ENCODE data around the gene PDGFC.

Gene PDGFC

DNA sequence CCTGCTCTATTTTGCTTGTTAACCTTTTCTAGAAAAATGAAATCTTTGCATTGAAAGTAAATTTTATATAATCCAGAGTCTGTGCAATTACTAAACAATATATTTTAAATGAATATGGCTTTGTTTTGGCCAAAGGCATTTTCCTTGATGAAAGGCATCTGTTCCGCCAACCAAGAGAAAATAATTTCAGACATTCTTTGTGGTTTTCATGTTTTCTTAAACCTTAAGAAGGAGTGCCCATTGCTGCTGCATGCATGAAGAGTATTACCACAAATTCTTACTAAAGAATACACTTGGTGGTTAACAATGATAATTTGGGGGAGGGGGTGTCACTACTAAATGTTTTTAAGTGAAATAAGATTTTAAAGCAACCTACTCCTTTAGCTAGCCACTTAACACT is 2.7 kb upstream of the PDGFC start:
- DNase-seq (ENCODE audit: low read depth in 2 of 2) = no peak

GRCh38 chr4:156972379-156973015 is 898 bp upstream of the PDGFC start:
- no peak for DNase-seq (ENCODE audit: low read depth in 2 of 2)

DNA sequence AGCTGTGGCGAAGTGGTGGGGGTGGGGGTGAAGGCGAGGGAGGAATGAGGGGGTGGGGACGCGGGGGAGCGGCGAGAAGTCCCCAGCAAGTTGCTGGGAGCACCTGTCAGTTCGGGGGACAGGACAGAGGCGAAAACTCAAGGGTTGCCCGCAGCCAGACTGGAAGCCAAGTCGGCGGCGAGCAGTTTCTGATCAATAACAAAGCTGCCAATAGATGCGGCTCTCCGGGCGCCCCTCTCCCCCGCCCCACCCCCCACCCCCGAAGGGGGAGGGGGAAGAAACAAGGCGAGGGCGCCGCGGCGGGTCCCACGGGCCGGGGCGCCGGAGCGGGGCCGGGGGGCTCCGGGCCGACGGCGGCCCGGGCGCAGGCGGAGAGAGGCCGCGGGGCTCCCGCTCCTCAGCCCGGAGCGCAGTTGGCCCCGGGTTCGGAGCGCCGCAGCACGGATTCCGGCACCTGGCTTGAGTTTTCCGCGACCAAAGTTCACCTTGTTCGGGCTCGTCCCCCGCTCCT is 379 bp downstream of the PDGFC start:
- no peak for DNase-seq (ENCODE audit: low read depth in 2 of 2)

DNA sequence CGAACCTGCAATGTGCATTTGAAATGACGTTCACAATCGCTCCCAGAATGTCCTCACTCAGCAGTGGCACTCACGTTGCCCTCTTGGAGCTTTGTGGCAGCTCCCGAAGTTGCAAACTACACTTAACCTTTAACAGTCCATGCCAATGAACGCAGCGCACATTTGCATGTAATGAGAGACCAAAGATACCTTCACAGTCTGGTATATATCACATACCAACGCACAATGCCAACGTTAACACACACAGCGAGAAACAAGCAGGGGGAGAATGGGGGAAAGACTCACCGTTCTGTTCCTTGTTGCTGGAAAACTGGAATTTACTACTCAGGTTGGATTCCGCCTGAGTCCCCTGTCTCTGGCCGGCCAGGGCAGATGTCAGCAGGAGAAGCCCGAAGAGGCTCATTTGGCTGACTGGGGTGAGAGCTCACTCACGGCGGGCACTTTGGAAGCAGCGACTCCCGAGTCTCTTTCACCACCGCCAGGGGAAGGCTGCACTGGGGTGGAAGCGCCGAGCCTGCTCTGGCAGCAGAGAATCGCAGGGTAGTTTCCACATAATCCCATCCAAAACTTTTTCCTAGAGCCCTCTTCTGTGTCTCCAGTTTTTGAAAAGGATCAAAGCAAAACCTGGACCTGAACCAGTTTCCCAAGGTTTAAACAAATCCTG is 966 bp downstream of the PDGFC start:
- DNase-seq (ENCODE audit: low read depth in 2 of 2) = no peak

- DNase-seq (ENCODE audit: low read depth in 2 of 2) = no peak
These were observed 1.7 kb downstream of the PDGFC start for GRCh38 chr4:156969911-156970310.

- no peak for DNase-seq (ENCODE audit: low read depth in 2 of 2)
These were observed 2.5 kb downstream of the PDGFC start for GRCh38 chr4:156969101-156969500.

DNA sequence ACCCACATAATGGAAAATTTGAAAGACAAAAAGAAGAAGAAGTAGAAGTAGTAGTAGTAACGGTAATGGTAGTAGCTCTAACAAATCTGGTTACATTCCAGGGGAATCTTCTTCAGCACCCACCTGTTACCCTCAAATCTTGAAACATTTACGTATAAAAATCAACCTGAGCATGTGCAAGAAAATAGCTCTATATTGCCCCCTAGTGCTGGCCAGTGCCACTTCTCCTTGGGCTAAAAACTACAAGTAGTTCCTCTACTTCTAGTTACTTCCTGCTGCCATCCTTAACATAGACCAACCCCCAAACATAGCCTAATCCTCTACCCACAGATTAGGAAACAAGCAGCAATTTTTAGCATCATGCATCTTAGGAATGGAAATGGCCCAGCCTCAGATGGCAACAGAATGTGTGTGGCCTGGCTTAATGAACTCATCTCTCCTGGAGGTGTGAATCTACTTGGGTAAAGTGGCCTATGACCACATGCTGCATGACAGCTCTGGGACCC is 3.1 kb downstream of the PDGFC start:
- DNase-seq (ENCODE audit: low read depth in 2 of 2) = no peak

DNA sequence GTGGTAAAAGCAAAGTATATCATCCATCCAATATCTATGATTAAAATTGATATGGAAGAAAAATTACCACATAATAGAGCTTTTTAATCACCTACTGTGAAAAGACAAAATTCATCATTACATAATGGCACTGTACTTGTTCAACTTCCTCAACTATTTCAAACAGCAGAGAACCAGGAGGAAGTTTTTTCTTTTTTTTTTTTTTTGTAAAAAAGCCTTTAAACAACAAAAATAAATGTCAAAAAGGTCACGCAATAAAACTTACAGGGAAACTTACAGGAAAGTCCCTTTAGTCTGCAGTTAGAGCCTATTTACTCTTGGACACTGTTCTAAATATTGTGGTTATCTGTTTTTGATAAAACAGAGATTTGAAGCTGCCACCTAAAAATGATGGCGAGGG is 4.8 kb downstream of the PDGFC start:
- no peak for DNase-seq (ENCODE audit: low read depth in 2 of 2)

- no peak for DNase-seq (ENCODE audit: low read depth in 2 of 2)
These were observed 8.2 kb downstream of the PDGFC start for GRCh38 chr4:156963419-156963818.

DNA sequence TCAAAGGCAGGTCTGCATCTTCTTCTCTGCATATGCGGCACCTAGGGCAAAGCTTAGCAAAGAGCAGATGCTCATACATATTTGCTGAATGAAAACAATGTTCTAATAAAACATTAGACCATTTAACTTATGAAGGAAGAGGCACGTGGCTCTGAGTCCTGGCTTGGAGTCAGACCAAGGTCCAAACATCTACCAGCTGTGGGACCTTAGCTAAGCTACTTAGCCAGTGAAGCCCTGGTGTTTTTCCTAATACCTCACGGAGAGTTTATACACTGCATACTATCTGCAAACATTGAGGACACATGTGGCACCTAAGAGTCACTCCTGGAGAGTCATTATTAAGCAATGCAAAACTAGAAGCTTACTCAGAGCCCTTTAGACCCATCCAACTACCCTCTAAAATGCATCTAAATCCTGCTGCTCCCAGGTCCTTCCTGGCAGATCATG is 9.0 kb downstream of the PDGFC start:
- no peak for DNase-seq (ENCODE audit: low read depth in 2 of 2)

DNA sequence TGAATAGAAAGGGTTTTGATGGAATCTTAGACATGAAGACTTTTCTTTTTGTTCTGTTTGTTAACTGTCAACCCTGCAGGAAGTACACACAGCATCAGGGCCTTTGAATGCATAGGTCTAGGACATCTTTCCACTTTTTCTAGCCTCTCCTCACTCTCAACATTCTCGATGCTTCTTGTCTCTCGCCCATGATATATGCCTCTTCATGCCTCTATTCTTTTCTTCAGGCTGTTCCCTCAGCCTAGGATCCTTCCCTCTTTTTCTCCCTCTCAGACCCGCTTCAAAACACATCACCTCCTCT is 9.6 kb downstream of the PDGFC start:
- no peak for DNase-seq (ENCODE audit: low read depth in 2 of 2)

DNA sequence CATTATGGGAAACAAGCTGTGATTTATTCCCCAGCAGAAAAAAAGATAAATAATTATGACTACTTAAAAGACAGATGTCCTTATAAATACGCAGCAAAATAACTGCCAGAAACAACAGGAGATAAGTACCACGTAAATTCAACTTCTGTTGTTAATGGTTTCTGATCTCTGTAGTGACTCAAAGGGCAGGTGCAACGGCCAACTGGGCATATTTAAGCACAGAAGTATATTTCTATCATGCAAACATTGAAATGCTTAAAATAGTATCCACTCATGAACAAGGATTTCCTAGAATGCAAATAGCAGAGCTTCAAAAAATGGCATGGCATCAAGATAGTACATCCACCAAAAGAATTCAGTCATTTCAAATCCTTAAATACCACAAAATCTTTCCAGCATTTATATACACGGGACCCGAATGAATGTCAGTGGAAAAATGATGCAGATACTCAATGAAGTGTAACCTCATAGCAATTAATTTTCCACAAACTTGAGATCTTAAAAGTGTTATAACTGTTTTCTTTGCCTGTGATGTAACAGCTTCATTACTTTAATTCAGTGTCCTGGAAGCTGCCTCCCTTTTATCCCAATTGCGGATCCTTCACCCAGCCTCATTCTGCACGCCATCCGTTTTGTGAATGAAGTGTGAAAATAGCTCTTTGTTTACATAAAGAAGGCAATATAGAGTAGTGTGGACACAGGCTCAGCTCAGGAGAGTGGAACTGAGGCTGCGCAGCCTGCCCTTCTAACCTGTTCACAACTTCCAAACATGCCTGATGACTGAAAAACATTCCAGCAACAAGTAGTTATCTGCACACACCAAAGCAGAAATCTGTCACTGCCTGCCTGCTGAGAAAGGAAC is 10.2 kb downstream of the PDGFC start:
- no peak for DNase-seq (ENCODE audit: low read depth in 2 of 2)

- no peak for DNase-seq (ENCODE audit: low read depth in 2 of 2)
These were observed 12.3 kb downstream of the PDGFC start for GRCh38 chr4:156959298-156959702.

- no peak for DNase-seq (ENCODE audit: low read depth in 2 of 2)
These were observed 13.1 kb downstream of the PDGFC start for GRCh38 chr4:156958276-156959074.

- DNase-seq (ENCODE audit: low read depth in 2 of 2) = no peak
These were observed 14.0 kb downstream of the PDGFC start for GRCh38 chr4:156957556-156957955.

DNA sequence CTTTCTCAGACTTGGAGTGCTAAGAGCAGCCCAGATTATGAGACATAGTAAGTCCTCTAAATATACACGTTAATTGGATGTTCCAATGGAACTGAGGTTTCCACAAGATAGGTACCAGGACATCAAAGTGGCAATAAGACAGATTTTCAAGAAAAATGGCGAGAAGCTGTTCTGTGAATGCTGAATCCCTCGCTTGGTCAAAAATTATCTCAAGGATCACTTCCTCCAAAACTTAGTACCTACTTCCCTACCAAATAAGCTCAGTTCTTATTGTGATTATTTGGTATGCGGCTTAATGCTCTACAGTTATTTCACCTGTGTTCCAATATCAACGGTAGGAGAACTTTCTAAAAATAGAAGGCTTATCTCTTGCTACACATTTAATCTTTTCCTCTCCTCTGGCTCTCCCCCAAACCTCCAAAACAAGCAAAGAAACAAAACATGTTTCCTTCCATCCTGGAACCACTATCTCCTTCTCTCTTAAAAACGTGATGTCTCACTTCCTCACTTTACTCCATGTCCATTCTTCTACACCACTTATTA is 14.7 kb downstream of the PDGFC start:
- DNase-seq (ENCODE audit: low read depth in 2 of 2) = no peak

DNA sequence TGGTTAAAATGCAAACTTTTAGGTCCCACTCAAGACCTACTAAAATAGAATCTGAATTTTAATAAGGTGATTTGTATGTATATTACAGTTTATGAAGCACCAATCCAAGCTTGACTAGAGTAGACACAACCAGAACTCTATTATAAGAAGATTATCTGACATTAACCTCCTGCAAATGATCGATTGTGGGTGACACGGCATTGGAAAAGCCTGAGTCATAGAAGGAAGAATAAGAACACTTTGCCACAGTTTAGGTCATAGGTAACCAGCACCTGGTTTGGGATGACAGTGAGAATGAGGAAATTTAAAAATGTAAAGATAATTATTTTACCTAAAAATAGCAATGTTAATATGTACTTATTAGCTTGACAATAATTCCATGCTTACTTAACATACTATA is 15.2 kb downstream of the PDGFC start:
- DNase-seq (ENCODE audit: low read depth in 2 of 2) = no peak

DNA sequence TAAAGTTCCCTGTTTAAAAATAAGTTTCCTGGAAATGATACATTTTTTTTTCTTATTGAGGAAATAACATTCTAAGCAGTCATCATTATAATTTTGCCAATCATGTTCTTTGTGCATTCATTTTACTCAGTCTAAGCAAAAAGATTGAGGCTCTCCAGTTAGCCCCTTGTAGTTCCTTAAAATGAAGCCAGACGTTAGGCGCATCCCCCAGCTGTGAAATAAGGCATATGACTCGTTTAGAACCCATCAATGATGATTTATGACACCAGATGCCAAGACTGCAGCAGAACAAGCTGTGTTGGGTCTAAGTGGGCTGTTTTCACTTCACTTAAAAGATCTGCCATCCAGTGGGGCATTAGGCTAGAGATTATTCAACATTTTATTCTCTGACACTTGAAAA is 17.0 kb downstream of the PDGFC start:
- no peak for DNase-seq (ENCODE audit: low read depth in 2 of 2)

GRCh38 chr4:156953951-156954350 is 17.6 kb downstream of the PDGFC start:
- no peak for DNase-seq (ENCODE audit: low read depth in 2 of 2)

GRCh38 chr4:156953001-156953400 is 18.6 kb downstream of the PDGFC start:
- DNase-seq (ENCODE audit: low read depth in 2 of 2) = no peak

DNA sequence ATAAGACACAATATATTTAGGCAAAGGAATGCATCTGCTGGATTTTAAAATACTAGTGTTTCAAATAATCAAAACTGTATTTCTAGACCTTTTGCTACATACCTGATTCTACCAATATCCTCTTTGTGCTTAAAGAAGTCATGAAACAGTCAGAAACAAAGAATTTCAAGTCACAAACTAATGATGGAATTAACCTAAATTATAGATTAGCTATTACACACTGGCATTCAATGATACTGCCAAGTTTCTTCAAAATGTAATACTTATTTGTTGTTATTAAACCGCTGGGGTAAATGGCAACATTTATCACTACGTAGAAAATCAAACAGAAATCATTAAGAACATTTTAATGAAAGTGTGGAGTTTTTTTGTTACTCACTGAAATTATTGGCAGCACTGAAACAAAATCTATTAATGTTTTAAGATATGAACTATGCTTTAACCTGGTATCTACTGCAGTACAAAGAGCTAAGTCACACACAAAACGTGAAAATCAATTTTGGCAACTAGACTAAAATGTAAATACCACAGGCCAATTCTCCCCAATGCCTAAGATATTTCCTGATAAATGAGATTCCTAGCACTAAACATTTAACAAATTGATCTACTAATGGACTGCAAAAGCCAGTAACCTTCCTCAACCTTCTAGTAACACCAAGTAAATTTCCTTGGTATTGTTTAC is 19.4 kb downstream of the PDGFC start:
- DNase-seq (ENCODE audit: low read depth in 2 of 2) = no peak
